Erythroblast (primary cell): ENCODE data around the gene TFDP1.

ENCODE experiments used
- GATA1 ChIP-seq: IDR thresholded peaks from 2 replicates; pipeline ENCODE4 v1.6.1; 2011; ENCODE audit warnings: low read depth, mild to moderate bottlenecking, control low read depth, low read length, moderate library complexity
- POLR2A ChIP-seq: IDR thresholded peaks from 2 replicates; pipeline ENCODE4 v1.6.1; 2011; ENCODE audit warnings: mild to moderate bottlenecking, low read length

DNA sequence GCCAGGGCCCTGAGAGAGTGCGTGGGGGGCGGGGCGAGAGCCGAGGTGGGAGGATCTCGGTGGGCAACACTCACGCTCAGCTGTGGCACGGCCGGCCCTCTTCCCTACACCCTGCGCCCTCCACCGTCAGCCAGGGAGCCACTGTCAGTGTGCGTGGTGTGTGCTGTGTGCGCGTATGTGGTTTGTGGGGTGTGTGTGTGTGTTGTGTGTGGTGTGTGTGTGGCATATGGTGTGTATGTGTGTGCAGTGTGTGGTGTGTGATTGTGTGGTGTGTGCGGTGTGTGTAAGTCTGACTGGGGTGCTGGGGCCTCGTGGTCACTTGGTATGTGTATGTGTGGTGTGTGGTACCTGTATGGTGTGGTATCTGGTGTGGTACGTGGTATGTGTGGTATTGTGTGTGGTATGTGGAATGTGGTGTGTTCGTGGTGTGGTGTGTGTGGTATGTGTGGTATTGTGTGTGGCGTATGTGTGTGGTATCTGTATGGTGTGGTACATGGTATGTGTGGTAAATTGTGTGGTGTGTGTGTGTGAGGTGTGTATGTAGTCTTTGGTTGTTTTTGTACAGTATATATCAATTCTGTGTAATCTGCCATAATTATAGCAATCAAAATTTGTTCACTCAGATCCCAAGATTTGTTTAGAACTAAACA is 87.6 kb downstream of the TFDP1 start:
- TF ChIP-seq POLR2A (no peak), GATA1 (no peak)
